NCI-H187 treated with DMSO at 0.1 percent for 48 hours (cell line): Measurements from ENCODE around the gene SEC61A2.
"Not testable (repeated sequence)": the region's sequence is repeated elsewhere in the genome, so short reads cannot be mapped to it uniquely, and the experiment has no call there.

Source experiments
- DNase-seq: peaks from one replicate; lab custom pipeline; 2025; lab: John Stamatoyannopoulos, UW

The SEC61A2 gene

GRCh38 chr10:12129222-12130111 lies at the start of gene SEC61A2:
SEC61A2 (plus strand) TSS chr10:12129677; CDS start chr10:12129788, 111 bp downstream.
- DNase-seq: peak; percentile 7

DNA sequence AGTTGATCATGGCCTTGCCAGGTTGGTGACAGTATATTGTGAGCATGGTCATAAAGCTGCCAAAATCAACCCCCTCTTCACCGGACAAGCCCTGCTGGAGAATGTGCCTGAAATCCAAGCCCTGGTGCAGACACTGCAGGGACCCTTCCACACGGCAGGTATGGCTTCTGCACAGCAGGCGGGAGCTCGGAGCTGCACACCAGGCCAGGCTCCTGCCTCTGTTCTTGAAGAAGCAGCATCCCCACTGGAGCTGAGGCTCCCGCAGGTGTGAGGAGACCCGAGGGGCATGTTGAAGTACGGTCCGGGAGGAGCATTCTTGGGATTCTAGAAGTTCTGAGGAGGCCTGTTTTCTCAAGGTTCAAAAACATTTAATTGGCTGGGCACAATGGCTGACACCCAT lies 48.0 kb upstream of the SEC61A2 start:
- DNase-seq: no peak

- DNase-seq: no peak
Measured at GRCh38 chr10:12081879-12082557, 47.5 kb upstream of the SEC61A2 start.

DNA sequence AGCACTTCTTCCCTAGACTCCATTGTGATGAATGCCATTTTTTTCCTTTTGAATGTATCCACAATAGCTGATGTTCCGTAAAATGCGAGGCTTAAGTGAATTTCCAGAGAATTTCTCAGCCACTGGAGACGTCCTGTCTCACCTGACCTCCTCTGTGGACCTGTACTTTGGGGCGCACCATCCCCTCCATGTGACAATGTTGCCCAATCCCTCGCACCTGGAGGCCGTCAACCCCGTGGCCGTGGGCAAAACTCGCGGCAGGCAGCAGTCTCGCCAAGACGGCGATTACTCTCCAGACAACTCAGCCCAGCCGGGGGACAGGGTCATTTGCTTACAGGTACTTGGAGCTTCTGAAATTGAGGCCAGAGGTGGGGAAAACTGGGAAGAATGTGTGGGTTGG lies 40.6 kb upstream of the SEC61A2 start:
- no peak for DNase-seq

DNA sequence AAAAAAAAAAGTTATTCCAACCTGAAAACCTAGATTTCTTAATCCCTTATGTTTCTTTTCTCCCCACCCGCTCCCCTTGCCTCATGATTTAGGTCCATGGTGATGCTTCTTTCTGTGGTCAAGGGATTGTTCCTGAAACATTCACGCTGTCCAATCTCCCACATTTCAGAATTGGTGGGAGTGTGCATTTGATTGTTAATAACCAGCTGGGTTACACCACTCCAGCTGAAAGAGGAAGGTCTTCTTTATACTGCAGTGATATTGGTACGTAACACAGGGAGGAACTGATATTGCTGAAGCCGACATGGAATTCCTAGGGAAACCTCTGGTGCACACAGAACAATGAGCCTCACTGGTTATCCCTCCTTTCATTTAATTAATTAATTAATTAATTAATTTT lies 38.1 kb upstream of the SEC61A2 start:
- no peak for DNase-seq

DNA sequence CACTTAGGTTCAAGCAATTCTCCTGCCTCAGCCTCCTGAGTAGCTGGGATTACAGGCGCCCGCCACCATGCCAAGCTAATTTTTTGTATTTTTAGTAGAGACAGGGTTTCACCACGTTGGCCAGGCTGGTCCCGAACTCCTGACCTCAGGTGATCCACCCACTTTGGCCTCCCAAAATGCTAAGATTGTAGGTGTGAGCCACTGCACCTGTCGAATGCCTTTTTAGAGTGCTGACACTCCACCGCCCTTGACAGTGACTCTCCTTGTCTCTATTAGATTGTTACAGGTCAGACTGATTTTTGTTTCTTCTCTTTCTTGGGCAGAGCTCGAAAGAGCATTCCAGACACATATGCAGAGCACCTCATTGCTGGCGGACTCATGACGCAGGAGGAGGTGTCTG lies 32.1 kb upstream of the SEC61A2 start:
- not testable (repeated sequence) for DNase-seq

GRCh38 chr10:12097791-12098190 lies 31.7 kb upstream of the SEC61A2 start:
- DNase-seq: no peak

GRCh38 chr10:12098966-12099365 lies 30.5 kb upstream of the SEC61A2 start:
- no peak for DNase-seq

DNA sequence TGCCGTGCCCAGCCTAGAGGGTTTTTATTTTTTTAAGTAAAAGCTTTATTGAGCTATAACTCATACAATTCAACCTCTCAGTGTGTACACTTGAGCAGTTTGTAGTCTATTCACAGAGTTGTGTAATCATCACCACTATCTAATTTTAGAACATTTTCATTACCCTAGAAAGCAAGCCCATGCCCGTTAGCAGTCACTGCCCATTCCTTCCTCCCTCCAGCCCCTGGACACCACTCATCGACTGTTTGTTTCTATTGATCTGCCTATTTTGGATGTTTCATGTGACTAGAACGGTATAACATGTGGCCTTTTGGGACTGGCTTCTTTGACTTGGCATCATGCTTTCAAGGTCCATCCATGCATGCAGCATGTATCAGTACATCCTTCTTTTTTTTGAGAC lies 25.7 kb upstream of the SEC61A2 start:
- DNase-seq: no peak

- DNase-seq: no peak
Measured at GRCh38 chr10:12107781-12108180, 21.7 kb upstream of the SEC61A2 start.

- no peak for DNase-seq
Measured at GRCh38 chr10:12109286-12109685, 20.2 kb upstream of the SEC61A2 start.

GRCh38 chr10:12111528-12111927 lies 17.9 kb upstream of the SEC61A2 start:
- no peak for DNase-seq

- DNase-seq: no peak
Measured at GRCh38 chr10:12113627-12114026, 15.8 kb upstream of the SEC61A2 start.

- DNase-seq: no peak
Measured at GRCh38 chr10:12121673-12122072, 7.8 kb upstream of the SEC61A2 start.

- DNase-seq: no peak
Measured at GRCh38 chr10:12130237-12130872, 878 bp downstream of the SEC61A2 start.

GRCh38 chr10:12135631-12136030 lies 6.2 kb downstream of the SEC61A2 start:
- DNase-seq: no peak

GRCh38 chr10:12140038-12140437 lies 10.6 kb downstream of the SEC61A2 start:
- DNase-seq: no peak

GRCh38 chr10:12144538-12144937 lies 15.1 kb downstream of the SEC61A2 start:
- DNase-seq: no peak

DNA sequence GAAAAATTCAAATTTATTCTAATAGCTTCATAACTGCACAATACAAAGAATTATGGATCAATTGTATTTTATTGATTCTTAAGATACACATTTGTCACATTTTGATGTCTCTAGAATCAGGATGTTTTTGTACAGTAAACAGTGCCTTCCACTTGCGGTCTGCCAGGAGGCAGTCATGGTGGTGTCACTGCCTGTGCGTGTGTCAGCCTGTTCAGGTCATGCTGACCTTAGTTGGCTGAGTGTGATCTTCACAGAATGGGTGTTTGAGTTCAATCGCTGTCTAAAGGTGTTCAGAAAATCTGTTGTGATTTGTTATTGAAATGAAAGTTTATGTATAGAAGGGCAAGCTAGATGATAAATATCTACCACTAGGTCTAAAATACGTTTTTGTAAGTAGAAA lies 20.7 kb downstream of the SEC61A2 start:
- no peak for DNase-seq

- no peak for DNase-seq
Measured at GRCh38 chr10:12154516-12154915, 25.0 kb downstream of the SEC61A2 start.

DNA sequence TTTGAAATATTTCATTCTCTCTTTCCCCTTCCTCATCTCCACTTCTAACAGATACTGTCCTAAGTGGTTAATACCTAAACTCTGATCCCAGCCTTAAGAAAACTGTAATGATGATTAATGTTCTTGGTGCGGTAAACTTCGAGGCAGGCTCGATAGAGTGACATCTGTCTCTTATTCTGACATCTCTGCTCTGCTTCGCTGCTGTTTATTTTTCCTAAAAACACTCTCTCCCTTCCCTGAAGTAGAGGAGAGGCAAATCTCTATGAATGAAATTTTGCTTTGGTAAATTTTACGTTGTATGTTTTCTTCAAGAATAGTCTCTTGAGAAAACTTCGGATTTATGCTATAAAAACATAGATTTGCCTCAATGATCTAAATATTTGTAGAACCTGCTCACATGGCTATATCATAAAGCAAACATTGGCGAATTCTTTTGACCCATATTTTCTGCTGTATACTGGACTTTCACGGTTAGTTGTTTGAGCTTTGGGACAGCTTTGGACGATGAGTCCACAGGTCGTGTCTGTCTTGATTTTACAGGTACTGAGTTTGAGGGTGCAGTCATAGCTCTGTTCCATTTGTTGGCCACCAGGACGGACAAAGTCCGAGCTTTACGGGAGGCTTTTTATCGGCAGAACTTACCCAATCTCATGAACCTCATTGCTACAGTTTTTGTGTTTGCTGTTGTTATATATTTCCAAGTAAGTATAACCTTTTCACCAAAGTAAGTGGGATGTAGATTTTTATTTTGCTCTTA lies 27.1 kb downstream of the SEC61A2 start:
- no peak for DNase-seq

- no peak for DNase-seq
Measured at GRCh38 chr10:12158111-12158510, 28.6 kb downstream of the SEC61A2 start.
